GM15510 (cell line): Measurements from ENCODE around the gene CHMP1B.
A peak's percentile ranks its signal among the peaks of the same experiment; 100 is the strongest.

Source experiments
- POLR2A ChIP-seq: IDR thresholded peaks from 3 replicates; pipeline ENCODE4 v1.6.1; 2011; ENCODE audit warnings: borderline replicate concordance; ENCODE audit not compliant: insufficient read length; ENCODE audit errors: extremely low read depth

CHMP1B gene, protein sequence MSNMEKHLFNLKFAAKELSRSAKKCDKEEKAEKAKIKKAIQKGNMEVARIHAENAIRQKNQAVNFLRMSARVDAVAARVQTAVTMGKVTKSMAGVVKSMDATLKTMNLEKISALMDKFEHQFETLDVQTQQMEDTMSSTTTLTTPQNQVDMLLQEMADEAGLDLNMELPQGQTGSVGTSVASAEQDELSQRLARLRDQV

GRCh38 chr18:11851146-11851805 is at the start of gene CHMP1B:
TSS of gene CHMP1B (plus strand) at chr18:11851413. CDS start at chr18:11851512, 99 bp downstream.
- TF ChIP-seq POLR2A, result peak; percentile 96

GRCh38 chr18:11801573-11801972 is 49.6 kb upstream of the CHMP1B start:
- no peak for TF ChIP-seq POLR2A

- no peak for TF ChIP-seq POLR2A
Measured at GRCh38 chr18:11802158-11802557, 49.1 kb upstream of the CHMP1B start.

- TF ChIP-seq POLR2A, result no peak
Measured at GRCh38 chr18:11802586-11802985, 48.6 kb upstream of the CHMP1B start.

GRCh38 chr18:11807233-11807632 is 44.0 kb upstream of the CHMP1B start:
- TF ChIP-seq POLR2A, result no peak

GRCh38 chr18:11808001-11808855 is 43.0 kb upstream of the CHMP1B start:
- no peak for TF ChIP-seq POLR2A

DNA sequence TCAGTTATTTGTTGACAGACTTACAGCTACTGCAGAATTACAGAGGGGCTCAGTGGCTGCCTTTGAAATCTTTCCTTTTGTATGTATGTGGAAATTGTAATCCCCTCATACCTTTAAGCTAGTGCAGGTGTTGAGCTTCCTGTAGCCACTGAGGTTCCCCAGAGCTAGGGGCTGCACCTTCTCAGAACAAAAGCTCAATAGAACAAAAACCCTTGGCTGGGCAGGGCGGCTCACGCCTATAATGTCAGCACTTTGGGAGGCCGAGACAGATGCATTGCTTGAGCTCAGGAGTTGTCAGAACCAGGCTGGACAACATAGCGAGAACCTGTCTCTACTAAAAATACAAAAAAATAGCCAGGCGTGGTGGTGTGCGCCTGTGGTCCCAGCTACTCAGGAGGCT is 41.3 kb upstream of the CHMP1B start:
- no peak for TF ChIP-seq POLR2A

- TF ChIP-seq POLR2A, result no peak
Measured at GRCh38 chr18:11810379-11810778, 40.8 kb upstream of the CHMP1B start.

- TF ChIP-seq POLR2A, result no peak
Measured at GRCh38 chr18:11811009-11811408, 40.2 kb upstream of the CHMP1B start.

- TF ChIP-seq POLR2A, result no peak
Measured at GRCh38 chr18:11817229-11817628, 34.0 kb upstream of the CHMP1B start.

GRCh38 chr18:11818486-11819203 is 32.6 kb upstream of the CHMP1B start:
- TF ChIP-seq POLR2A, result no peak

- no peak for TF ChIP-seq POLR2A
Measured at GRCh38 chr18:11819938-11820337, 31.3 kb upstream of the CHMP1B start.

- TF ChIP-seq POLR2A, result no peak
Measured at GRCh38 chr18:11820697-11821096, 30.5 kb upstream of the CHMP1B start.

DNA sequence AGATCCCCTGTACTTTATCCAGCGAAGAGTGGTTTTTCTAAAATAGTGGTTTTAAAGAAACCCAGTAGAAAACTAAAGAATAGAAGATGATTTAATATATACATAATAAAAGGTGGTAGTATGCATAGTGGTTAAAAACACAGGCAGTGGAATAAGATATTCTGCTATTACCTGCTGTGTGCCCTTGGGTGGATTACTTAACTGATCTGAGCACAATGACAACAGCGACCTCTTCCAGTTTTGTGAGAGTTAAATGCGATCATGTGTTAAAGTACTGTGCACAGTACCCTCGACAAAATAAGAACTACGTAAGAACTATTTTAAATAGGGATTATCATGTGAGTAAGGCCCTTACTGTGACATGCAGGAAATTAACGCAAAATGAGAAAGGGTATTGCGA is 30.0 kb upstream of the CHMP1B start:
- no peak for TF ChIP-seq POLR2A
